HG02610 (cell line): ENCODE data around the gene CAPS2.

Experiments
- ATAC-seq: cut with Tn5 transposase; IDR thresholded peaks from one replicate; pipeline ENCODE4 v1.9.1; 2021; ENCODE audit warnings: mild to moderate bottlenecking, moderate library complexity; ENCODE audit not compliant: unreplicated experiment

Gene CAPS2

DNA sequence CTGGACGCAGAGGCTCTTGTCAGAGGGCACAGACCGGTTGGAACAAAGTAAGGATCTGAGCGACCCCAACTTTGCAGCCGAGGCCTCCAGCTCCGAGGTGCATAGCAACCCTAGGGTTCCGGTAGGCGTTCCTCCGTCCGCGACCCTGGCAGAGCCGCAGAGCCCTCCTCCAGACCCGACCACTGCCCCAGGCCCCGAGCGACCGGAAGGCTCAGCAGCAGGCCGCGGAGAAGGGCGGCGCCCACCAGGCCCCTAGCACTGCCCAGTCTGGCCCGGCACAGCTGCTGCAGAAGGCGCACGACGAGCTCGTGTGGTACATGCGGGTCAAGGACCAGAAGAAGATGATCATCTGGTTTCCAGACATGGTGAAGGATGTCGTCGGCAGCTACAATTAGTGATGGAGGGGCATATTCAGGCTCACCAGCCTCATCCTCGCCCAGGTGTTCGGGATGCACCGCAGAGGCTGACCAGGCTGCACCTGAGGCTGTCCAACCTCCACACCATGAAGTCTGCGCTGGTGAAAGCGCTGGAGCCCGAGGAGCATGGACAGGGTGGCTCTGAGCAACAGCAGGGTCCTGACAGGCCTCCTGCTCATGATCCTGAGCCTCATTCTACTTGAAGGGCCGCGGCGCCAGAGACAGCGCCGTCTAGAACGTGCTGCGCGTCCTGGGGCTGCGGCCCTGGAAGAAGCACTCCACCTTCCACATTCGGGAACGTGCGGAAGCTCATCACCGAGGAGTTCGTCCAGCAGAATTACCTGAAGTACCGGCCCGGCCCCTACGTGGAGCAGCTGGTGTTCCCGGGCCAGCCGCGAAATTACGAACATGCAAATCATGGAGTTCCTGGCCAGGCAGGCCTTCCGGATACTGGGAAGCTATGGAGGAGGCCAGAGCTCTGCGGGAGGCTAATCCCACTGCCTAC, 24.5 kb downstream of the CAPS2 start:
- ATAC-seq, result no peak

- ATAC-seq, result no peak
Measured at GRCh38 chr12:75302781-75303180, 27.3 kb downstream of the CAPS2 start.

- ATAC-seq, result no peak
Measured at GRCh38 chr12:75302225-75302624, 27.9 kb downstream of the CAPS2 start.

DNA sequence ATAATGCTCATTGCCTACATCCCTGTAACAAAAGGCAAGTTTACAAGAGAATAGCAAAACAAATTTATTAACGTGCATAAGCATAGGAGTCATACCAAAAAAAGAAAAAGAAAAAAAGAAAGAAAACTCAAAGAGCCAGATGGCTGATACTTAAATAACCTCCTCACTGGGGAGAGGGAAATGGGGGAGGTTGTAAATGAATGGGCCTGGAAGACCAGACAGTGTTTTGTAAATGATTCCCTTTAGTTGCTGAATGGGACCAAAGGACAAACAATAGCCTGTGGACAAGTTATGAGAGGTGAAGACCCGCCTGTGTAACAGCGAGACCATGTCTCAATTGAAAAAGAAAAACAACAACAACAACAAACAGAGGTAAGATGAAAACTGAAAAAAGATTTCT, 35.3 kb downstream of the CAPS2 start:
- ATAC-seq, result no peak

- no peak for ATAC-seq
Measured at GRCh38 chr12:75294336-75294735, 35.8 kb downstream of the CAPS2 start.

DNA sequence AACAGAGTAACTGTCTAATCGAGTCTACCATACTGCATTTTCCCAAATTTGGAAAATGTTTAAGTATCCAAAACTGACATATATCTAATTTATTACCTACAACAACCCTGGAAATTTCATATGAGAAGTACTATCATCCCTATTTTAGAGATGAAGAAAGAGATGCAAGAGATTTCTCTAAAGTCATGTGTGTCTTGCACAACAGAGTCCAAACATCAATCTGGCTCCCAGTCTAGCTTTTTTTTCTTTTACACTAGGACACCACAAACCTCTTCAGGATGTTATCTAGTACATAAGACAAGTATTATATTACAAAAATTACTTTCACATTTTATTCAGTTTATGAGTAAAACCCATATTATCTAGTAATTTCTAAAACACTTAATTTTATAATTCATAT, 39.1 kb downstream of the CAPS2 start:
- ATAC-seq, result no peak

DNA sequence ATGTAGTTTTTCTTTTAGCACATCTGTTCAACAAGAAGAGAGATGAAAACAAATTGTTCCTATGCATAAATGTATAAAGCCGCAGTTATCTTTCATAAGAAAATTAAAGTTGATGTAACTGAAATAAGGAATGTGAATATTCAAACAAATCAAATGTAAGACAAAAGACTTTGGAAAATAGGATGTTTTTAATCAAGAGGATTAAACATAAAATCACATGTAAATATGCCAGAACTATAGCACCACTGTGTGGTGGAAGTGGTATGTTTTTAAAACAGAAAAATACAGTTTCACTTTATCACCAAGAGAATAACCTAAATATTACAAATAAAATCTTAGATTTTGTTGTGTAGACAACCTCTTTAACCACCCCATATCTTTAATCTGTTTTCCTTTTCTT, 40.4 kb downstream of the CAPS2 start:
- ATAC-seq, result no peak

DNA sequence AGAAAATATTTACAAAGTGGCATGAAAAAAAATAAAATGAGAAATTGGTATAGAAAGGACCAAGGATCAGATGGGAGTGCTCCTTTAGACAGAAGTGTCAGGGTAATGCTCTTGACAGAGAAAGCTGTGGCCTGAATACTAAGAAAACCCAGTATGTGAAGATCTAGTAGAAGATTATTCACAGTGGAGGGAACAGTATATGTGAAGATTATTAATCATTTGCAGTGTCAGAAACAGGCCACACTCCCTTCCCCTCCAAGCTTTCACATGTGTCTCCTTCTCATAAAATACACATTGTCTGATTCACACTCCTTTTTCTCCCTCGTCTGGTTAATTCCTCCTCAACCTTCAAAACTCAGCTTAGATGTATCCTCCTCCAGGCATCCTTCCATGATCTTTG, 41.3 kb downstream of the CAPS2 start:
- ATAC-seq, result no peak

DNA sequence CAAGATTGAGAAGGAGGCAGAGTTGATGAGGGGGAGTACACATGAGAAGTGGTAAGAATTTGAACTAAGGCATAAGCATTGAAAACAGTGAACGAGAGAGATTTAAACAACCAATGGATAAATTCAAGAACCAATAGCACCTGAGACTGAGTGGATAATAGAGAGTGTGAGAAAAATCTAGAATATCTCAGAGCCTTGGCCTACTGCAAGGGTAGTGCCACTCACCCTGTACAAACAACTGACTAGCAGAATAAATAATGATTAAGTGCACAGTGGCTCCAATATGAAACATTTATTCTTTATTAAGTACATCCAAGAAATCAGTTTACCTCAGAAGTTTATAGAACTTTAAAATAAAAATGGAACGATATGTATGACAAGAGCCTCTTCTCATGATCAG, 54.4 kb downstream of the CAPS2 start:
- no peak for ATAC-seq

- no peak for ATAC-seq
Measured at GRCh38 chr12:75271576-75271975, 58.5 kb downstream of the CAPS2 start.

- no peak for ATAC-seq
Measured at GRCh38 chr12:75270157-75270556, 60.0 kb downstream of the CAPS2 start.

DNA sequence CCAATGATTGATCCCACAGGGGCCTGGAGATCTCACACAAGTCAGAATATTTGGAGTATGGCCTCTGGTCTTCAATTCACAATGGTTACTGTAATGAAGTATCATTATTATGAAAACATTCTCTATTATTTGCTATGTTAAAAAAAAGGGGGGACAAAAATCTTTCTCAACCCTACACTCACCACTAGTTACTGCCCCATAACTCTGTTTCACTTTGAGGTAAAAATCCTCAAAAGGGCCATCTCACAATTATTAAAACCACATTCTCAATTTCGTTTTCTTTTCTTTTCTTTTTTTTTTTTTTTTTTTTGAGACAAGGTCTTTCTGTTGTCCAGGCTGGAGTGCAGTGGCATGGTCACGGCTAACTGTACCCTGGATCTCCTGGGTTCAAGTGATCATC, 60.9 kb downstream of the CAPS2 start:
- ATAC-seq, result no peak

- ATAC-seq, result no peak
Measured at GRCh38 chr12:75260316-75260715, 69.8 kb downstream of the CAPS2 start.

- no peak for ATAC-seq
Measured at GRCh38 chr12:75259143-75259542, 71.0 kb downstream of the CAPS2 start.

- no peak for ATAC-seq
Measured at GRCh38 chr12:75257510-75257909, 72.6 kb downstream of the CAPS2 start.

- no peak for ATAC-seq
Measured at GRCh38 chr12:75245108-75245507, 85.0 kb downstream of the CAPS2 start.

DNA sequence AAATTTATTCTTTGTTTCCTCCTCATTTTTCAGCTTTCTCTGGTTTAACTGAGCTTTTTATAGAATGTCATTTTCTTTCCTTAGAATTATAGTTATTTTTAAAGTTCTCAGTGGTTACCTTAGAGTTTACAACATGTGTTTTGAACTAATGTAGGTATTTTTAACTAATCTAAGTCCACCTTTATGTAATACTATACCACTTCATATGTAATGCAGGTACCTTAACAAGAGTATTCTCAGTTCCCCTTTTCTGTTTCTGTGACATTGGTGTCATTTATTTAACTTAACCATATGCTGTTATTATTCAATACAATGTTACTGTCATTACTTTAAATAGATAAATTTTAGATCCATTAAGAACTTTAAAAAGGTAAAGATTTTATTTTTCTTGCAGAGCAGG, 90.1 kb downstream of the CAPS2 start:
- ATAC-seq, result no peak

DNA sequence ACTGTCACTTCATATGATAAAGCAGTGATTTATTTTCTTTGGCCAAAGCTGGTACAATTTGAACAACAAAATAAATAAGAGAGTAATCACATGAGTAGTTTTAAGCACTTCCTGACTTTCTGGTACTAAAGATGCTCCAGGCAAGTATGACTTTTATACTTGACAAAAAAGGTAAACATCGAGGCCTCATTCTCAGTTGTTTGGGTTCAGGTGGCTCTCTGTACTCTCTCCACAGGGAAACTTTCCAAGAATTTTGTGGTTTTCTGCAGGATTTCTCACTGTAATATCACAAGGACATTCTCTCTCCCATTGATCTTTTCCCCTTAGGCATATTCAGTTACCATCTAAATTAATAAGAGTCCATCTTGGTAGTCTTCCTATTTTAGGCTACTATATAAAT, 93.9 kb downstream of the CAPS2 start:
- no peak for ATAC-seq

- no peak for ATAC-seq
Measured at GRCh38 chr12:75227132-75227531, 103.0 kb downstream of the CAPS2 start.
